IPS-15b (cell line): ENCODE measurements around the gene NUB1.

ENCODE experiments used
- H3K27me3 ChIP-seq: one replicate; pipeline ENCODE4 v1.6.1; 2013; ENCODE audit warnings: low read length; ENCODE audit not compliant: control insufficient read depth, insufficient read depth
- H3K36me3 ChIP-seq: one replicate; pipeline ENCODE4 v1.6.1; 2013; ENCODE audit warnings: low read length; ENCODE audit not compliant: control insufficient read depth, insufficient read depth
- H3K4me1 ChIP-seq: one replicate; pipeline ENCODE4 v1.6.1; 2013; ENCODE audit warnings: mild to moderate bottlenecking, low read length; ENCODE audit not compliant: control insufficient read depth, insufficient read depth
- H3K4me3 ChIP-seq: one replicate; pipeline ENCODE4 v1.5.1; 2013; ENCODE audit warnings: low read depth, low read length
- H3K9ac ChIP-seq: one replicate; pipeline ENCODE4 v1.6.1; 2013; ENCODE audit warnings: low read depth, mild to moderate bottlenecking, low read length
- H3K9me3 ChIP-seq: one replicate; pipeline ENCODE4 v1.6.1; 2013; ENCODE audit warnings: mild to moderate bottlenecking, low read length; ENCODE audit not compliant: control insufficient read depth, insufficient read depth

NUB1 gene

GRCh38 chr7:151307536-151307935 lies 34.1 kb upstream of the NUB1 start:
- H3K9ac ChIP-seq = no peak overlapping the region

GRCh38 chr7:151308256-151308655 lies 33.4 kb upstream of the NUB1 start:
- no peak overlapping the region for H3K4me3 ChIP-seq

More at GRCh38 chr7:151307536-151307935, 34.1 kb upstream of the NUB1 start:
- peaks cover 8% of the 10 kb centered on the region for H3K27me3 ChIP-seq
- no peaks in the 10 kb centered on the region for H3K4me1 ChIP-seq
- peaks cover 7% of the 10 kb centered on the region for H3K9me3 ChIP-seq
- no peaks in the 10 kb centered on the region for H3K36me3 ChIP-seq
- no peak overlapping the region for H3K4me3 ChIP-seq

GRCh38 chr7:151308791-151309190 lies 32.8 kb upstream of the NUB1 start:
- Histone ChIP-seq H3K36me3 (no peaks in the 10 kb centered on the region), H3K27me3 (peaks cover 2% of the 10 kb centered on the region), H3K4me3 (no peak overlapping the region), H3K9me3 (peaks cover 7% of the 10 kb centered on the region), H3K4me1 (no peaks in the 10 kb centered on the region), H3K9ac (no peak overlapping the region)

More at GRCh38 chr7:151308256-151308655, 33.4 kb upstream of the NUB1 start:
- H3K9ac ChIP-seq = no peak overlapping the region
- peaks cover 4% of the 10 kb centered on the region for H3K27me3 ChIP-seq
- peaks cover 7% of the 10 kb centered on the region for H3K9me3 ChIP-seq
- H3K36me3 ChIP-seq = no peaks in the 10 kb centered on the region
- no peaks in the 10 kb centered on the region for H3K4me1 ChIP-seq

GRCh38 chr7:151309311-151309710 lies 32.3 kb upstream of the NUB1 start:
- Histone ChIP-seq H3K9ac (no peak overlapping the region), H3K4me1 (no peaks in the 10 kb centered on the region), H3K36me3 (no peaks in the 10 kb centered on the region), H3K4me3 (no peak overlapping the region), H3K27me3 (no peaks in the 10 kb centered on the region), H3K9me3 (peaks cover 7% of the 10 kb centered on the region)

GRCh38 chr7:151310578-151310977 lies 31.0 kb upstream of the NUB1 start:
- no peak overlapping the region for H3K4me3 ChIP-seq
- H3K27me3 ChIP-seq = no peaks in the 10 kb centered on the region
- peaks cover 7% of the 10 kb centered on the region for H3K9me3 ChIP-seq
- H3K9ac ChIP-seq = no peak overlapping the region
- H3K36me3 ChIP-seq = no peaks in the 10 kb centered on the region
- H3K4me1 ChIP-seq = no peaks in the 10 kb centered on the region

GRCh38 chr7:151311294-151311864 lies 30.2 kb upstream of the NUB1 start:
- Histone ChIP-seq H3K9ac (no peak overlapping the region), H3K27me3 (no peaks in the 10 kb centered on the region), H3K4me1 (no peaks in the 10 kb centered on the region), H3K4me3 (no peak overlapping the region), H3K36me3 (no peaks in the 10 kb centered on the region), H3K9me3 (peaks cover 7% of the 10 kb centered on the region)

- Histone ChIP-seq H3K9ac (no peak overlapping the region), H3K4me3 (no peak overlapping the region), H3K9me3 (peaks cover 7% of the 10 kb centered on the region), H3K27me3 (no peaks in the 10 kb centered on the region), H3K36me3 (no peaks in the 10 kb centered on the region), H3K4me1 (no peaks in the 10 kb centered on the region)
These were observed 29.3 kb upstream of the NUB1 start for GRCh38 chr7:151312356-151312755.

- H3K9me3 ChIP-seq = peaks cover 7% of the 10 kb centered on the region
- no peak overlapping the region for H3K9ac ChIP-seq
- H3K4me1 ChIP-seq = no peaks in the 10 kb centered on the region
- no peak overlapping the region for H3K4me3 ChIP-seq
- no peaks in the 10 kb centered on the region for H3K36me3 ChIP-seq
- no peaks in the 10 kb centered on the region for H3K27me3 ChIP-seq
These were observed 28.5 kb upstream of the NUB1 start for GRCh38 chr7:151312831-151313809.

- H3K36me3 ChIP-seq = no peaks in the 10 kb centered on the region
- H3K4me1 ChIP-seq = no peaks in the 10 kb centered on the region
- H3K4me3 ChIP-seq = no peak overlapping the region
- no peak overlapping the region for H3K9ac ChIP-seq
- H3K9me3 ChIP-seq = peaks cover 7% of the 10 kb centered on the region
- no peaks in the 10 kb centered on the region for H3K27me3 ChIP-seq
These were observed 27.8 kb upstream of the NUB1 start for GRCh38 chr7:151313857-151314256.

- Histone ChIP-seq H3K9ac (no peak overlapping the region), H3K9me3 (peaks cover 7% of the 10 kb centered on the region), H3K36me3 (no peaks in the 10 kb centered on the region), H3K4me3 (no peak overlapping the region), H3K4me1 (no peaks in the 10 kb centered on the region), H3K27me3 (no peaks in the 10 kb centered on the region)
These were observed 27.2 kb upstream of the NUB1 start for GRCh38 chr7:151314401-151314800.

GRCh38 chr7:151315038-151315655 lies 26.5 kb upstream of the NUB1 start:
- peaks cover 7% of the 10 kb centered on the region for H3K9me3 ChIP-seq
- H3K9ac ChIP-seq = no peak overlapping the region
- no peak overlapping the region for H3K4me3 ChIP-seq
- no peaks in the 10 kb centered on the region for H3K4me1 ChIP-seq
- H3K27me3 ChIP-seq = no peaks in the 10 kb centered on the region
- no peaks in the 10 kb centered on the region for H3K36me3 ChIP-seq
